ENCODE data around the gene RDH5.

DNA sequence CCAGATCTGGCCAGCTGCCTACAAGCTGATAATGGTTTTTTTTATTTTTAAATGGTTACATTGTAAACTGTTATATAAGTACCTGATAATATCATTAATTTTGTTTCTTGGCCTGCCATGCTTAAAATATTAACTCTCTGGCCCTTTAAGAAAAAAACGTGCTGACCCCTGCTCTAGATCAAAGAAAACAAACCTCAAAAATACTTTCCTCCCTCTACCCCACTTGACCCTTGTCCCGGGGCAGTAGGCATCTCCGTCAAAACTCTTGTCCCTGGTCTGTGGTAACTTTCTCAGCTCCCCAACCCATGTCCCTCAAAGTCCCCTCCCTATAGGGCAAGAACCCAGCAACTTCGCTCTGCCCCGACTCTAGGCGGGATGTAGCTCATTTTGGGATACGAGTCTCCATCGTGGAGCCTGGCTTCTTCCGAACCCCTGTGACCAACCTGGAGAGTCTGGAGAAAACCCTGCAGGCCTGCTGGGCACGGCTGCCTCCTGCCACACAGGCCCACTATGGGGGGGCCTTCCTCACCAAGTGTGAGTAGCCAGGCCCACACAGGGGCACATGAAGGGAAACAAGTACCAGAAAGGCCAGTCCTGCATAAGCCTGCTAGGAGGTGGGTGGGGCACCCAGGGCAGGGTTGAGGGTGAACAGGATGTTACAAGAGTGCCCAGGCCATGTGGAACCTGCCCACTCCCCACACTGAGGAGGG lies 3.5 kb downstream of the RDH5 start:
- TF ChIP-seq CTCF (conservative IDR thresholded peaks at IDR 0.05) (no peak), ZFX (IDR thresholded peaks at IDR 0.05) (no peak)

Data from C4-2B (cell line).